GM23338 (cell line): Measurements from ENCODE around the gene SLC25A48. TPM values are rescaled to one million over a fixed set of nuclear protein-coding genes. Genes with fewer than 3 reads are reported as not detected.

Source experiments
- ATAC-seq: fragments of 200-7000 bp; cut with Tn5 transposase; 3 replicates; pipeline ENCODE4 v1.9.1; 2020
- DNase-seq: peaks from one replicate; pipeline ENCODE4 v3.0.0-alpha.2; 2015; ENCODE audit warnings: low spot score
- H2AFZ ChIP-seq: fragments of 200-600 bp; sonication (generic); 2 replicates; pipeline ENCODE4 v1.8.0; 2016; ENCODE audit warnings: antibody characterized with exemption, mild to moderate bottlenecking, moderate library complexity
- H3F3A ChIP-seq: fragments of 200-600 bp; sonication (generic); replicated peaks from 2 replicates; pipeline ENCODE4 v1.8.0; 2017; ENCODE audit warnings: antibody characterized with exemption, mixed run types, low read depth
- H3K27ac ChIP-seq: fragments of 200-600 bp; sonication (generic); 2 replicates; pipeline ENCODE4 v1.6.1; 2016; ENCODE audit warnings: low read depth
- H3K27me3 ChIP-seq: fragments of 200-600 bp; sonication (generic); 2 replicates; pipeline ENCODE4 v1.8.0; 2016; ENCODE audit warnings: mild to moderate bottlenecking, mixed run types, moderate library complexity; ENCODE audit not compliant: insufficient read depth
- H3K36me3 ChIP-seq: fragments of 200-600 bp; sonication (generic); 2 replicates; pipeline ENCODE4 v1.8.0; 2016; ENCODE audit warnings: mild to moderate bottlenecking; ENCODE audit not compliant: insufficient read depth
- H3K4me1 ChIP-seq: fragments of 200-600 bp; sonication (generic); 2 replicates; pipeline ENCODE4 v1.8.0; 2016; ENCODE audit warnings: mild to moderate bottlenecking, moderate library complexity; ENCODE audit not compliant: insufficient read depth
- H3K4me2 ChIP-seq: fragments of 200-600 bp; sonication (generic); 2 replicates; pipeline ENCODE4 v1.7.1; 2017; ENCODE audit warnings: mixed run types
- H3K4me3 ChIP-seq: fragments of 200-600 bp; sonication (generic); 2 replicates; pipeline ENCODE4 v1.6.1; 2016; ENCODE audit warnings: mixed run types
- H3K79me2 ChIP-seq: fragments of 200-600 bp; sonication (generic); replicated peaks from 2 replicates; pipeline ENCODE4 v1.8.0; 2017; ENCODE audit warnings: mild to moderate bottlenecking; ENCODE audit not compliant: insufficient read depth
- H3K9me2 ChIP-seq: fragments of 200-600 bp; sonication (generic); 2 replicates; pipeline ENCODE4 v1.8.0; 2017; ENCODE audit not compliant: insufficient read depth
- H4K20me1 ChIP-seq: fragments of 200-600 bp; sonication (generic); replicated peaks from 2 replicates; pipeline ENCODE4 v1.8.0; 2017; ENCODE audit warnings: mild to moderate bottlenecking; ENCODE audit not compliant: insufficient read depth
- H3K27ac Mint-ChIP-seq: 2 replicates; pipeline ENCODE4 v1.8.0; 2020; ENCODE audit warnings: inconsistent platforms, mild to moderate bottlenecking, moderate library complexity, mixed read lengths
- H3K27me3 Mint-ChIP-seq: 3 replicates; pipeline ENCODE4 v1.8.0; 2022; ENCODE audit warnings: low read depth, mild to moderate bottlenecking, moderate library complexity, mixed read lengths, inconsistent platforms; ENCODE audit not compliant: insufficient read depth, poor library complexity
- H3K36me3 Mint-ChIP-seq: 3 replicates; pipeline ENCODE4 v1.8.0; 2021; ENCODE audit warnings: low read depth, mild to moderate bottlenecking, inconsistent platforms, moderate library complexity, mixed read lengths
- H3K4me1 Mint-ChIP-seq: 3 replicates; pipeline ENCODE4 v1.8.0; 2020; ENCODE audit warnings: mild to moderate bottlenecking, inconsistent platforms, mixed read lengths
- H3K4me3 Mint-ChIP-seq: 3 replicates; pipeline ENCODE4 v1.8.0; 2021; ENCODE audit warnings: moderate library complexity, mild to moderate bottlenecking, inconsistent platforms, mixed read lengths
- H3K9me3 Mint-ChIP-seq: 3 replicates; pipeline ENCODE4 v1.8.0; 2020; ENCODE audit warnings: moderate library complexity, mild to moderate bottlenecking, inconsistent platforms, mixed read lengths
- ETS1 ChIP-seq: IDR thresholded peaks from 2 replicates; pipeline ENCODE4 v1.6.1; 2016; ENCODE audit warnings: antibody characterized with exemption
- EZH2 ChIP-seq: fragments of 200-600 bp; sonication (generic); IDR thresholded peaks from one replicate; pipeline ENCODE4 v1.8.0; 2017; ENCODE audit warnings: antibody characterized with exemption, mild to moderate bottlenecking, low read depth; ENCODE audit not compliant: unreplicated experiment
- EZH2phosphoT487 ChIP-seq: fragments of 200-600 bp; sonication (generic); IDR thresholded peaks from one replicate; pipeline ENCODE4 v1.8.1; 2018; ENCODE audit warnings: antibody characterized with exemption; ENCODE audit not compliant: unreplicated experiment
- JUNB ChIP-seq: IDR thresholded peaks from one replicate; pipeline ENCODE4 v1.6.1; 2016; ENCODE audit warnings: antibody characterized with exemption; ENCODE audit not compliant: unreplicated experiment
- POLR2AphosphoS5 ChIP-seq: IDR thresholded peaks from 2 replicates; pipeline ENCODE4 v1.6.1; 2016; ENCODE audit warnings: antibody characterized with exemption, low read depth
- REST ChIP-seq: IDR thresholded peaks from one replicate; pipeline ENCODE4 v1.6.1; 2018; ENCODE audit warnings: antibody characterized with exemption; ENCODE audit not compliant: unreplicated experiment
- STAT1 ChIP-seq: IDR thresholded peaks from one replicate; pipeline ENCODE4 v1.6.1; 2016; ENCODE audit warnings: antibody characterized with exemption; ENCODE audit not compliant: unreplicated experiment
- ZNF114 ChIP-seq: fragments of 250-450 bp; sonication (Bioruptor Pico); IDR thresholded peaks from 2 replicates; pipeline ENCODE4 v1.5.0; 2020; ENCODE audit warnings: mild to moderate bottlenecking, moderate library complexity
- ZNF462 ChIP-seq: fragments of 250-450 bp; sonication (Bioruptor Pico); IDR thresholded peaks from 2 replicates; pipeline ENCODE4 v1.5.0; 2020; ENCODE audit warnings: mild to moderate bottlenecking, moderate library complexity
- polyA plus RNA-seq: library from polyadenylated mRNA; unstranded; fragments of >200 nt; fragmentation: Nextera tagmentation; extraction: Ambion mirVana; gene quantifications from 2 replicates; pipeline ENCODE4 v1.2.1, GENCODE V29; 2016
- total RNA-seq: library from RNA; depleted of rRNA; stranded (reverse); fragments of >200 nt; shearing (Covaris generic); gene quantifications from 2 replicates; pipeline ENCODE4 v1.2.3, GENCODE V29; 2014
- TF ChIP-seq, protein P1 (sequence below), 2 experiments: fragments of 200-600 bp in 1 of 2; sonication (generic) in 1 of 2; conservative IDR thresholded peaks; 2 replicates each; pipeline versions ENCODE4 v1.5.1 to v1.6.1; 2016 to 2017; ENCODE audit warnings: antibody characterized with exemption in 2 of 2, low read depth in 2 of 2, mild to moderate bottlenecking in 2 of 2, moderate library complexity in 1 of 2

Gene SLC25A48
- total and polyA plus RNA-seq, 2 experiments from 2014 or later: 1.1 to 1.5 TPM

DNA sequence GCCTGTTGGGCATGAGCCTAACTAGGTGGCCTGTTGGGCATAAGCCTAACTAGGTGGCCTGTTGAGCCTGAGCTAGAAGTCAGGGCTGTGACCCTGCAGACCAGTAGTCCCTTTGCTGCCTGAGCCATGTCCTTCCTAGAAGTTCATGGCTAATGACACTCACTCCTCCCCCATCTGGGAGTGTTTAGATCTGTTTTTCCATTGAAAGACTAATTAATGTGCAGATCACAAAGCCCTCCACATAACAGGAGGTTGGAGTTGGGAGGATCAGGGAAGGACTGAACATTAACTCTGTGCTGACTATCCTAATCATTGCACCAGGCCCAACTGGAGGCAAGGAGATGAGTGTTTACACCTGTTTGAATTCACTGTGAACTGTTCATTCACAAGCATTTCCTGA is 27.6 kb downstream of the SLC25A48 start (continued):
- TF ChIP-seq ZNF462 (CRISPR knock-in tag) (no peak), ZNF114 (CRISPR knock-in tag) (no peak), JUNB (no peak), ETS1 (no peak), EZH2 (no peak)

DNA sequence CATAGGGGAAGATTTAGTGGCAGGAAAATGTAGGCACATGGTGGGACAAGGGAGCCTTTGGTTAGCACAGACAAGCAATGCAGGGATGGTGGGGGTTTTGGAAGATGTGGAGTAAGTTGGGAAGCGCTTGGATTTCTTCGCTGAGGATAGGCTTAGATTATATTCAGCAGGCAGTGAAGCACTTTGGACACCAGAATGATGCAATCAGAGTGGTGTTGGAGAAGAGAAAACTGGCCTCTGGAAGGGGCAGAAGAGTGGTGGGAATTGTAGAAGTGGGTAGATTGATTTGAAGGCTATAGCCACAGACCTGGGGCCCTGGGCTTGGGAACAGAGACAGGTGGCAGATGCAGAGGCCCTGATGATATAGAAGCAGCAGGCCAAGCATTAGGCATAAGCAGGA is 28.3 kb downstream of the SLC25A48 start:
- H3K4me1 Mint-ChIP-seq: no peaks in the 10 kb centered on the region
- Histone ChIP-seq H3K36me3 (no peaks in the 10 kb centered on the region), H3K79me2 (no peaks in the 10 kb centered on the region), H3K27me3 (no peaks in the 10 kb centered on the region), H3F3A (no peaks in the 10 kb centered on the region), H3K4me3 (no peak overlapping the region), H3K27ac (no peak overlapping the region), H3K4me2 (no peak overlapping the region), H4K20me1 (no peaks in the 10 kb centered on the region), H2AFZ (no peak overlapping the region), H3K9me2 (0 out of 2 replicates have a peak, but pooled peaks cover 5% of the 10 kb centered on the region), H3K4me1 (no peaks in the 10 kb centered on the region)
- no peaks in the 10 kb centered on the region for H3K36me3 Mint-ChIP-seq
- H3K27ac Mint-ChIP-seq: no peak overlapping the region
- H3K9me3 Mint-ChIP-seq: no peaks in the 10 kb centered on the region
- H3K4me3 Mint-ChIP-seq: no peak overlapping the region
- no peak for ATAC-seq
- peaks cover 2% of the 10 kb centered on the region for H3K27me3 Mint-ChIP-seq
- no peak for DNase-seq
- TF ChIP-seq STAT1 (no peak), EZH2phosphoT487 (no peak), REST (no peak), ZNF114 (CRISPR knock-in tag) (no peak), JUNB (no peak), POLR2AphosphoS5 (no peak)
- TF ChIP-seq, protein P1, sequence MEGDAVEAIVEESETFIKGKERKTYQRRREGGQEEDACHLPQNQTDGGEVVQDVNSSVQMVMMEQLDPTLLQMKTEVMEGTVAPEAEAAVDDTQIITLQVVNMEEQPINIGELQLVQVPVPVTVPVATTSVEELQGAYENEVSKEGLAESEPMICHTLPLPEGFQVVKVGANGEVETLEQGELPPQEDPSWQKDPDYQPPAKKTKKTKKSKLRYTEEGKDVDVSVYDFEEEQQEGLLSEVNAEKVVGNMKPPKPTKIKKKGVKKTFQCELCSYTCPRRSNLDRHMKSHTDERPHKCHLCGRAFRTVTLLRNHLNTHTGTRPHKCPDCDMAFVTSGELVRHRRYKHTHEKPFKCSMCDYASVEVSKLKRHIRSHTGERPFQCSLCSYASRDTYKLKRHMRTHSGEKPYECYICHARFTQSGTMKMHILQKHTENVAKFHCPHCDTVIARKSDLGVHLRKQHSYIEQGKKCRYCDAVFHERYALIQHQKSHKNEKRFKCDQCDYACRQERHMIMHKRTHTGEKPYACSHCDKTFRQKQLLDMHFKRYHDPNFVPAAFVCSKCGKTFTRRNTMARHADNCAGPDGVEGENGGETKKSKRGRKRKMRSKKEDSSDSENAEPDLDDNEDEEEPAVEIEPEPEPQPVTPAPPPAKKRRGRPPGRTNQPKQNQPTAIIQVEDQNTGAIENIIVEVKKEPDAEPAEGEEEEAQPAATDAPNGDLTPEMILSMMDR (conservative IDR thresholded peaks at IDR 0.05; ENCODE audit: low read depth in 2 of 2): no peak
